Ishikawa (cell line): Measurements from ENCODE around the gene FBXL20.

Experiments used
- CEBPB ChIP-seq: IDR thresholded peaks from 2 replicates; pipeline ENCODE4 v1.6.1; 2012
- CREB1 ChIP-seq: IDR thresholded peaks from 2 replicates; pipeline ENCODE4 v1.6.1; 2012; ENCODE audit warnings: low read depth
- EP300 ChIP-seq: IDR thresholded peaks from 2 replicates; pipeline ENCODE4 v1.6.1; 2012; ENCODE audit warnings: borderline replicate concordance
- FOXM1 ChIP-seq: IDR thresholded peaks from 2 replicates; pipeline ENCODE4 v1.6.1; 2012; ENCODE audit warnings: low read depth, borderline replicate concordance
- MAX ChIP-seq: IDR thresholded peaks from 2 replicates; pipeline ENCODE4 v1.6.1; 2012
- RAD21 ChIP-seq: IDR thresholded peaks from 2 replicates; pipeline ENCODE4 v1.6.1; 2012; ENCODE audit warnings: low read depth
- TCF12 ChIP-seq: IDR thresholded peaks from 2 replicates; pipeline ENCODE4 v1.6.1; 2012; ENCODE audit warnings: low read depth
- YY1 ChIP-seq: IDR thresholded peaks from 2 replicates; pipeline ENCODE4 v1.6.1; 2012; ENCODE audit warnings: low read depth
- ZBTB7A ChIP-seq: IDR thresholded peaks from 2 replicates; pipeline ENCODE4 v1.6.1; 2012; ENCODE audit warnings: low read depth

GRCh38 chr17:39393736-39394135 is 7.7 kb downstream of the FBXL20 start:
- TF ChIP-seq TCF12 = no peak
- no peak for TF ChIP-seq FOXM1
- TF ChIP-seq YY1 = no peak
- TF ChIP-seq ZBTB7A = no peak
- TF ChIP-seq CREB1 = no peak
- no peak for TF ChIP-seq MAX
- TF ChIP-seq EP300 = no peak
- TF ChIP-seq CEBPB = no peak
- peak; percentile 27; the same call in 1 of the 2 replicates for TF ChIP-seq RAD21
